ENCODE measurements around the gene SAMD4B.
A peak's percentile ranks its signal among the peaks of the same experiment; 100 is the strongest.
"Not testable (repeated sequence)": the region's sequence is repeated elsewhere in the genome, so short reads cannot be mapped to it uniquely, and the experiment has no call there.

SAMD4B gene

GRCh38 chr19:39372047-39372802 lies 30.0 kb downstream of the SAMD4B start:
- DNase-seq, result no peak

GRCh38 chr19:39372941-39373340 lies 30.7 kb downstream of the SAMD4B start:
- DNase-seq, result no peak

- DNase-seq, result no peak
Observed at GRCh38 chr19:39375929-39376328, 33.7 kb downstream of the SAMD4B start.

GRCh38 chr19:39377373-39378362 lies 35.4 kb downstream of the SAMD4B start:
- no peak for DNase-seq

- DNase-seq, result not testable (repeated sequence)
Observed at GRCh38 chr19:39379366-39379765, 37.1 kb downstream of the SAMD4B start.

- no peak for DNase-seq
Observed at GRCh38 chr19:39379865-39380396, 37.7 kb downstream of the SAMD4B start.

DNA sequence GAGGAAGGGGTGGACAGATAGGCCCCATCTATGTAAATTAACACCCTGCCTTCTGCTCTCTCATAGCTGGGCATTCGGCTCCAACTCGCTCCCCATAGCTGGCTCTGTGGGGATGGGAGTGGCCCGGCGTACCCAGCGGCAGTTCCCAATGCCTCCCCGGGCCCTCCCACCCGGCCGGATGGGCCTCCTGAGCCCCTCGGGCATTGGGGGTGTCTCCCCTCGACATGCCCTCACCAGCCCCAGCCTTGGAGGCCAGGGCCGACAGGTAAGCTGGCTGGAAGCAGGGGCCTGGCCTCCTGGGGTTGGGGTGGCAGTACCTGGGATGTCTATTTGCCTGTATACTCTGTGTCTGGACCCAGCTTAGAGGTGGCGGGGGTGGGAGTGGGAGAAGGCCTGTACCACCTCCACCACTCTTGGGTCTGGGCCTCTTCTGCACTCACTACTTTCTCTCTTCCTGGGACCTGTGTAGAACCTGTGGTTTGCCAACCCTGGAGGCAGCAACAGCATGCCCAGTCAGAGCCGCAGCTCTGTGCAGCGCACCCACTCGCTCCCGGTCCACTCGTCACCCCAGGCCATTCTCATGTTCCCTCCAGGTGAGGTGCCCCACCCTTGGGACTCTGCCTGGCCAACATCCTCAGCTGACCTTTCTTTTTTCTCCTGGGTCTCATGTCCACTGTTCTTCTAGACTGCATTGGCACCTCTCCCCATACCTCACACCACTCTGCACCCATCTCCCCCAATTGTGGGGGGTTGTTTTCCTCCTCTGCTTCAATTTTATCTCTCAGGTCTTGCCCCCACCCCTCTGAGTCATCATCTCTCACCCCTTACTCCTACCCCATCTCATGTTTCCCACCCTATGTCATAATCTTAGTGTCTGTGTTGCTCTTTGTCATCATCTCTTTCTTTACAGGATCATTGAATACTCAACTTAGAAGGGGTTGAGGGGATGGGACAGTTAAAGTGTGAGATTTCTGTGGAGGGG lies 38.6 kb downstream of the SAMD4B start:
- DNase-seq, result no peak

- no peak for DNase-seq
Observed at GRCh38 chr19:39381910-39382611, 39.8 kb downstream of the SAMD4B start.

DNA sequence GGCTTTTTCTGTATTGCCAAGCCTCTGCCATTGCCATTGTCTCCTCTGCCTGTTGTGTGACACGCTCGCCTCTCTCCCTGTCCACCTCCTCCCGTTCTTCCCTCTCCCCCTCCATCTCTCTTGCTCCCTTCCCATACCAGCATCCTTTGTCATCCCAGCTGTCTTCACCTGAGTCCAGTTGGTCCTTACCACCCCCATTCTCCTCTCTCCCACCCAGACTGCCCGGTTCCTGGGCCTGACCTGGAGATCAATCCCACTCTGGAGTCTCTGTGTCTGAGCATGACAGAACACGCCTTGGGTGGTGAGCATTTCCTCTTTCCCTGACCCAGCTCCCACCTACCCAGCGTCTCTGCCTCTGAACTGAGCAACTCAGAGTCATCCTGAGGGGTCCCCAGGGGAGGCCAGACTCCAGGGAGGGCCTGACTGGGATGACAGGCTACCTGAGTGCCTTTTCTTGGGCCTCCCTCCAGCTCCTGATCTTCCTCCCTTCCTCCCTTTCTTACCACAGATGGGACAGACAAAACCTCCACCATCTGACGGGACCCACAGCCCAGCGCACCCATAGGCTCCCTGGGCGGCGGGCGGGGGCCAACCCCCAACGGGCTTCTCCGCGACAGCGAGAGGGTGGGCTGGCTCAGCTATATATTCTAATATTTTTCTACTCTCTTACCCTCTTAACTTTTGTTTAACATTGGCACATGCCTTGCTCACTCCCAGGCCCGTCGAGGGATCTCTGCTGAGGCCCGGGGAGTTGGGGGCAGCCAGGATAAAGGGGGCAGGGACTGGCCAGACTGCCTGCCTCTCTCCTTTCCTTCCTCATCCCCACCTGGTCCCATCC lies 41.0 kb downstream of the SAMD4B start:
- no peak for DNase-seq

DNA sequence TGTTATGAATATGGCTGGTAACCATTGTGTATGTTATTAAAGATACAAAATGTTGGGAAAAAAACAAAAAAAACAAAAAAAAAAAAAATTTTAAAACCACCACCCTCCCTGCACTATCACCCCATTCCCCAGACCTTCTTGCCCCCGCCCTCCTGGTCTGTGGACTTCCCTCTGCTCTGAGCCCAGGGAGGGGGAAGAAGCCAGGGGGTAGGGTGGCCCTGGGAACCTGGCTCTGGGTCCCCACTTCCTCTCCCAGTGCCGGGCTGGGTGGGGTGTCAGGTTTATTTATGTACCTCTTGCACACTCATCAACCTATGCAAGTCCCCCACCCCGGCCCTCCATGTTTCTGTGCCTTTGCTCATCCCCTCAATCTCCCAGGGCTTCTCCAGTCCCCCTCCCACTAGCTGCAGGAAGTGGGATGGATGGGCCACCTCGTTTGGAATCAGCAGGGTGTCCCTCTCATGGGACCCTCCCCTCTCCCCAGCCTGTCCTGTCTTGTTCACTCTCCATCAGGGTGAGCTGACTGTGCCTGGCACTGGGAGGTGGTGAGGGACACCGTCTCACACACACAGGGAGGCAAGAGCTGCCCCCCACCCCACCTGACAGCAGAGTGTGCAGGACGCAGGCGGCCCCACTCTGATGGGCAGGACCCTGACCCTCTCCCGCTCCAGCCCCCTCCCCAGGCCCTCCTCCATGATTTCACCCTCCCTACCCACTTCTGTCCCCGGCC lies 42.8 kb downstream of the SAMD4B start:
- no peak for DNase-seq

- no peak for DNase-seq
Observed at GRCh38 chr19:39385629-39386411, 43.6 kb downstream of the SAMD4B start.

DNA sequence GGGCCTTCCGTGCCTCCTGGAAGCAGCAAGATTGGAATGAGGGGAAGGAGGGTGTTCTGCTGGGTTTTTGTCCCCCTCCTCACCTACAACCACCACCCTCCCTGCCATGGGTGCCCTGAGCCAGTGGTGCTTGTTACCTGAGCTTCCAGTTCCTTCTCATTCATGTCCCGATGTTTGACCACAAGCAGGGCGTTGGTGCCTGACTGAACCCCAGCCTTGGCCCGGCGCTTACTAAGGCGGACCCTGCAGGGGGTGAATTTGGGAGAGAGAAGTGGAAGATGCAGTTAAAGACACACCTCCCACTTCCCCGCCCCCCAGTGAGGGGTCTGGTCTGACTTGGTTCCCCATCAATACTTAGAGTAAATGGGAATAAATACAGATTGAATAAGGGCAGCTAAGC lies 44.3 kb downstream of the SAMD4B start:
- DNase-seq, result no peak

GRCh38 chr19:39388657-39389056 lies 46.4 kb downstream of the SAMD4B start:
- DNase-seq, result no peak

- no peak for DNase-seq
Observed at GRCh38 chr19:39389631-39390414, 47.6 kb downstream of the SAMD4B start.

DNA sequence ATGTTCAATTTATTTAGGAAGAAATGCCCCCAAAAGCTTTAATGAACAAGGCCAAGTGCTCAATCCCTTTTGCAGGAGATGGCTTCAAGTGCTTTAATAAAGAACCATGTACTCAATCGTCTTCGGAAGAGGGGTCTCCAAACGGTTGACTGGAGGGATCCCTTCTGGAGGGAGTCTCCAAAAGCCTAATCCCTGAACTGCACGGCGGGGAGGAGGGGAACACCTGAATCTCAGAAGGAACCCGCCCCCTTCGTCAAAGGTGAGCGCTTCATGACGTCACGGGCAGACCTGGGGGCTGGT lies 48.2 kb downstream of the SAMD4B start:
- peak in 1 of 2 experiments; percentile 56 for DNase-seq

- peak; percentile 99 to 100 for DNase-seq
Observed at GRCh38 chr19:39390751-39391437, 48.7 kb downstream of the SAMD4B start, which contains the start of the genes MED29 and PAF1. Gene MED29 (plus strand): TSS chr19:39391378. CDS start chr19:39391423, 45 bp downstream. Gene PAF1 (minus strand): TSS chr19:39391106. CDS start chr19:39390864, 242 bp downstream.
